Measurements from ENCODE around the gene EIF3M. TPM values are rescaled to one million over a fixed set of nuclear protein-coding genes. Genes with fewer than 3 reads are reported as not detected.

Gene EIF3M
- polyA plus RNA-seq, 1 donor (not counting 4 experiments of a cell fraction or from before 2014, with no cell fraction given): 593 TPM

GRCh38 chr11:32571039-32571438, 12.6 kb upstream of the EIF3M start:
- dilution Hi-C loops (cut with MboI; ENCODE audit: extremely low pct_ligation_motif_present, low sequenced_read_pairs): no loop called here
- FAIRE-seq: no peak
- DNase-seq (ENCODE audit: low read depth, low spot score): no peak
- no peaks in the 10 kb centered on the region for H3K9me1 ChIP-seq (ENCODE audit: control insufficient read depth, extremely low read depth, insufficient read depth, low read length)
- H2AFZ ChIP-seq (ENCODE audit: control insufficient read depth, low read length): no peak overlapping the region
- TF ChIP-seq EZH2 (IDR thresholded peaks at IDR 0.05; ENCODE audit: low read length) (no peak), CTCF (optimal IDR thresholded peaks at IDR 0.05 in 1 of 3, IDR thresholded peaks at IDR 0.05 in 1 of 3, conservative IDR thresholded peaks at IDR 0.05 in 1 of 3; ENCODE audit: extremely low read depth in 1 of 3, insufficient read depth in 2 of 3, low read length in 3 of 3) (no peak)
- H3K27me3 ChIP-seq (ENCODE audit: control insufficient read depth, extremely low read depth, insufficient read depth, low read length): no peaks in the 10 kb centered on the region
- H3K4me3 ChIP-seq (ENCODE audit: control insufficient read depth in 2 of 3, extremely low read depth in 1 of 3, insufficient read depth in 2 of 3, low read depth in 1 of 3, low read length in 3 of 3): no peak overlapping the region
- no peaks in the 10 kb centered on the region for H3K36me3 ChIP-seq (ENCODE audit: control insufficient read depth in 2 of 2, extremely low read depth in 1 of 2, insufficient read depth in 2 of 2, low read length in 2 of 2)
- H3K27ac ChIP-seq (ENCODE audit: control insufficient read depth, insufficient read depth, low read length): no peak overlapping the region
- H3K4me1 ChIP-seq (ENCODE audit: control insufficient read depth, extremely low read depth, insufficient read depth, low read length): no peaks in the 10 kb centered on the region
- no peaks in the 10 kb centered on the region for H3K9me3 ChIP-seq (ENCODE audit: control insufficient read depth, low read depth, low read length)
- H3K9ac ChIP-seq (ENCODE audit: control insufficient read depth, extremely low read depth, insufficient read depth, low read length): no peak overlapping the region
- H3K79me2 ChIP-seq (ENCODE audit: control insufficient read depth, insufficient read depth, low read length): no peaks in the 10 kb centered on the region
- H3K4me2 ChIP-seq (ENCODE audit: control insufficient read depth, extremely low read depth, insufficient read depth, low read depth, low read length): no peak overlapping the region
- no peaks in the 10 kb centered on the region for H4K20me1 ChIP-seq (ENCODE audit: control insufficient read depth, extremely low read depth, insufficient read depth, low read length)

GRCh38 chr11:32573228-32573627, 10.4 kb upstream of the EIF3M start:
- FAIRE-seq (no peak), DNase-seq (ENCODE audit: low read depth, low spot score) (no peak)
- Histone ChIP-seq H3K9ac (ENCODE audit: control insufficient read depth, extremely low read depth, insufficient read depth, low read length) (no peak overlapping the region), H4K20me1 (ENCODE audit: control insufficient read depth, extremely low read depth, insufficient read depth, low read length) (no peaks in the 10 kb centered on the region), H3K4me1 (ENCODE audit: control insufficient read depth, extremely low read depth, insufficient read depth, low read length) (no peaks in the 10 kb centered on the region), H3K9me1 (ENCODE audit: control insufficient read depth, extremely low read depth, insufficient read depth, low read length) (no peaks in the 10 kb centered on the region), H3K4me3 (ENCODE audit: control insufficient read depth in 2 of 3, extremely low read depth in 1 of 3, insufficient read depth in 2 of 3, low read depth in 1 of 3, low read length in 3 of 3) (no peak overlapping the region), H3K9me3 (ENCODE audit: control insufficient read depth, low read depth, low read length) (no peaks in the 10 kb centered on the region), H3K36me3 (ENCODE audit: control insufficient read depth in 2 of 2, extremely low read depth in 1 of 2, insufficient read depth in 2 of 2, low read length in 2 of 2) (no peaks in the 10 kb centered on the region), H3K27ac (ENCODE audit: control insufficient read depth, insufficient read depth, low read length) (no peak overlapping the region), H3K4me2 (ENCODE audit: control insufficient read depth, extremely low read depth, insufficient read depth, low read depth, low read length) (no peak overlapping the region), H3K79me2 (ENCODE audit: control insufficient read depth, insufficient read depth, low read length) (no peaks in the 10 kb centered on the region), H2AFZ (ENCODE audit: control insufficient read depth, low read length) (no peak overlapping the region), H3K27me3 (ENCODE audit: control insufficient read depth, extremely low read depth, insufficient read depth, low read length) (no peaks in the 10 kb centered on the region)
- dilution Hi-C loops (cut with MboI; ENCODE audit: extremely low pct_ligation_motif_present, low sequenced_read_pairs): no loop called here
- no peak for TF ChIP-seq CTCF (optimal IDR thresholded peaks at IDR 0.05 in 1 of 3, IDR thresholded peaks at IDR 0.05 in 1 of 3, conservative IDR thresholded peaks at IDR 0.05 in 1 of 3; ENCODE audit: extremely low read depth in 1 of 3, insufficient read depth in 2 of 3, low read length in 3 of 3)
- TF ChIP-seq EZH2 (IDR thresholded peaks at IDR 0.05; ENCODE audit: low read length): no peak

All from keratinocyte (primary cell).